ENCODE measurements around the gene ATP2A2.
"Not testable (repeated sequence)": the region's sequence is repeated elsewhere in the genome, so short reads cannot be mapped to it uniquely, and the experiment has no call there.

The ATP2A2 gene

DNA sequence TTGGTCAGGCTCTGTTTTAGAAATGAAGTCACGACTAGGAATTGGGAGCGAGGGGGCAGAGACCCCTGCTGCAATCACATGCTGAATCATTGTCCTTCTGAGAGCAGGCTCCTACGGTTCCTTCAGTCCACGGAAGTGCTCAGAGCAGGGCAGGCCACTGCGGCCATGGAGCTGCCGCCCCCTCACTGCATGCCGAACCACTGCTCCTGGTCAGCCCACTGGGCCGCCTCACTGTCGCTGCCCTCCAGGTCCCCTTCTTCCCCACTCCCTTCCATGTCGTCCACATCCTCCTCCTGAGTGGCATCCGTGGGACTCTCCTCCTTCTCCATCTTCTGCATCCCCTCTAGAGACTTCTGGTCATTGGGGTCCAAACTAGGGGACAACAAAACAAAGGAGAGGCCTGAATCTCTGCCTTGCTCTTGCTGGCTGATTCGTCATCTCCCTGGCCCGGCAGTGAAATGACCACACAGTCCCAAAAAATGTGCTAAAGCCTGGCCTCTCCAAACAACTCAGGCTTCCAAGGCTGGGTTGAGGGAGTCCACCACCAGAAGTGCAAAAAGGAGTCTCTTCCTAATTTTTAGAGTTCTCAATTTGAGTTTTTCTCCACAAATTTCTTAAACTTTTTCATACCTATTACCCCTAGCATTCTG is 93.0 kb downstream of the ATP2A2 start:
- no peak for DNase-seq (ENCODE audit: low read depth)
- TF ChIP-seq POLR2A (IDR thresholded peaks at IDR 0.05; ENCODE audit: extremely low read depth, insufficient read length) (no peak), MYC (IDR thresholded peaks at IDR 0.05; ENCODE audit: low read depth, low read length) (no peak), CTCF (IDR thresholded peaks at IDR 0.05; ENCODE audit: low read depth, low read length) (no peak)
- TF ChIP-seq, protein P1, sequence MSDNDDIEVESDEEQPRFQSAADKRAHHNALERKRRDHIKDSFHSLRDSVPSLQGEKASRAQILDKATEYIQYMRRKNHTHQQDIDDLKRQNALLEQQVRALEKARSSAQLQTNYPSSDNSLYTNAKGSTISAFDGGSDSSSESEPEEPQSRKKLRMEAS (IDR thresholded peaks at IDR 0.05; ENCODE audit: low read depth, low read length) = no peak
- no peak overlapping the region for H3K4me3 ChIP-seq (ENCODE audit: low read depth, low read length)

- not testable (repeated sequence) for DNase-seq (ENCODE audit: low read depth); H3K4me3 ChIP-seq (ENCODE audit: low read depth, low read length)
Measured at GRCh38 chr12:110378131-110378790, 97.2 kb downstream of the ATP2A2 start.

GRCh38 chr12:110379197-110379596 is 98.2 kb downstream of the ATP2A2 start:
- TF ChIP-seq, protein P1 (IDR thresholded peaks at IDR 0.05; ENCODE audit: low read depth, low read length) = no peak
- no peak for TF ChIP-seq CTCF (IDR thresholded peaks at IDR 0.05; ENCODE audit: low read depth, low read length)
- no peak for DNase-seq (ENCODE audit: low read depth)
- no peak overlapping the region for H3K4me3 ChIP-seq (ENCODE audit: low read depth, low read length)

- H3K4me3 ChIP-seq (ENCODE audit: low read depth, low read length) = no peak overlapping the region
- DNase-seq (ENCODE audit: low read depth) = no peak
- TF ChIP-seq CTCF (IDR thresholded peaks at IDR 0.05; ENCODE audit: low read depth, low read length) (no peak), POLR2A (IDR thresholded peaks at IDR 0.05; ENCODE audit: extremely low read depth, insufficient read length) (no peak), MYC (IDR thresholded peaks at IDR 0.05; ENCODE audit: low read depth, low read length) (no peak)
- TF ChIP-seq, protein P1 (IDR thresholded peaks at IDR 0.05; ENCODE audit: low read depth, low read length) = no peak
Measured at GRCh38 chr12:110379631-110380030, 98.6 kb downstream of the ATP2A2 start.

- DNase-seq (ENCODE audit: low read depth) = no peak
- H3K4me3 ChIP-seq (ENCODE audit: low read depth, low read length) = no peak overlapping the region
- TF ChIP-seq POLR2A (IDR thresholded peaks at IDR 0.05; ENCODE audit: extremely low read depth, insufficient read length) (no peak), MYC (IDR thresholded peaks at IDR 0.05; ENCODE audit: low read depth, low read length) (no peak), CTCF (IDR thresholded peaks at IDR 0.05; ENCODE audit: low read depth, low read length) (no peak)
- TF ChIP-seq, protein P1 (IDR thresholded peaks at IDR 0.05; ENCODE audit: low read depth, low read length) = no peak
Measured at GRCh38 chr12:110382683-110383082, 101.6 kb downstream of the ATP2A2 start.
